Ovary (tissue), 9 donors: Measurements from ENCODE around the gene CAPZB. TPM values are rescaled to one million over a fixed set of nuclear protein-coding genes. Genes with fewer than 3 reads are reported as not detected.

Source experiments
- DNase-seq, 5 donors: peaks; one replicate each; pipeline ENCODE4 v3.0.0-alpha.2; 2019 to 2020
- H3K27ac ChIP-seq, 2 donors: fragments of 200-600 bp; one replicate each; pipeline versions ENCODE4 v1.5.1 to v1.8.0; 2019 to 2022
- H3K27me3 ChIP-seq: fragments of 200-600 bp; one replicate; pipeline ENCODE4 v1.8.0; 2022
- H3K36me3 ChIP-seq: fragments of 200-600 bp; sonication (generic); one replicate; pipeline ENCODE4 v1.5.1; 2019
- H3K4me1 ChIP-seq: one replicate; pipeline ENCODE4 v1.8.1; 2013; ENCODE audit warnings: mild to moderate bottlenecking, moderate library complexity; ENCODE audit not compliant: insufficient read depth
- H3K4me3 ChIP-seq: fragments of 200-600 bp; sonication (generic); one replicate; pipeline ENCODE4 v1.5.1; 2017
- H3K9me3 ChIP-seq, 2 donors: fragments of 200-600 bp in 1 of 2; sonication (generic) in 1 of 2; one replicate each; pipeline versions ENCODE4 v1.5.1 to v1.8.1; 2013 to 2019; ENCODE audit warnings: mild to moderate bottlenecking in 1 of 2, moderate library complexity in 1 of 2
- CTCF ChIP-seq, 3 donors: fragments of 450-650 bp in 2 of 3; fragments of 200-600 bp in 1 of 3; IDR thresholded peaks; one replicate each; pipeline versions ENCODE4 v1.5.1 to v1.8.0; 2016 to 2022; ENCODE audit warnings: antibody characterized with exemption in 3 of 3, mild to moderate bottlenecking in 1 of 3
- EP300 ChIP-seq: sonication (generic); formaldehyde crosslinking; IDR thresholded peaks from one replicate; pipeline ENCODE4 v1.6.1; 2017; ENCODE audit warnings: antibody characterized with exemption
- POLR2A ChIP-seq: fragments of 450-650 bp; IDR thresholded peaks from one replicate; pipeline ENCODE4 v1.6.1; 2017; ENCODE audit warnings: antibody characterized with exemption, mild to moderate bottlenecking, moderate library complexity
- WGBS, 3 donors: extraction: QIAGEN DNeasy Blood & Tissue Kit in 1 of 3; methylation state at CpG; one replicate each; pipeline versions ENCODE4 v1.1.5 to v1.1.7; 2013 to 2017; 5-methylcytosine and 5-hydroxymethylcytosine counted together
- intact Hi-C, 4 donors: fragments of 100-400 bp; cut with DNase I; formaldehyde crosslinking; loops; one replicate each; pipeline versions ENCODE4 v1.11.0 to v1.15.1; 2022 to 2023
- polyA plus RNA-seq, 2 donors: library from polyadenylated mRNA; stranded (reverse); fragments of 200-250 nt in 1 of 2; fragments of 350-450 nt in 1 of 2; fragmentation: Illumina TruSeq in 1 of 2; extraction: RNeasy Lipid Tissue Mini Kit (QIAGEN cat#74804) in 1 of 2; gene quantifications; one replicate each; pipeline ENCODE4 v1.2.3, GENCODE V29; 2013 to 2014
- total RNA-seq, 7 donors: library from RNA; depleted of rRNA in 2 of 7; stranded (reverse); fragments of >200 nt in 2 of 7; fragmentation: NEBNext Ultra II Directional in 3 of 7; extraction: Animal tissue kit (Norgen Biotek cat#: 25700) in 3 of 7; gene quantifications; one replicate each; pipeline versions ENCODE4 v1.1.0 to v1.2.4, GENCODE V29; 2016 to 2023
- donor health status: DM: no; HTN: no; CAD: no; lungs with moderate emphysema.
- donor health status: DM: no; HTN: no; CAD: no.
- donor health status: Bipolar disorder and iron deficiency.
- donor health status: DM: yes; HTN: yes; CAD: no.
- donor health status: DM: no; HTN: no; CAD: no.
- donor health status: DM: yes; HTN: yes; CAD: no.

CAPZB gene
- total and polyA plus RNA-seq, 9 donors, result 85.0 to 391 (median 258) TPM

- no peaks in the 10 kb centered on the region for H3K36me3 ChIP-seq
- H3K27ac ChIP-seq, result no peak overlapping the region
- intact Hi-C loops, result no loop called here
- H3K4me3 ChIP-seq, result no peak overlapping the region
- H3K27me3 ChIP-seq, result no peaks in the 10 kb centered on the region
- no peak for TF ChIP-seq POLR2A
- no peak for TF ChIP-seq CTCF (IDR thresholded peaks at IDR 0.05)
- TF ChIP-seq EP300, result no peak
- WGBS, 3 donors, result 87 to 90% (median 88%) methylated on average over 8 of the region's 8 CpGs
- no peaks in the 10 kb centered on the region for H3K9me3 ChIP-seq
- DNase-seq, result no peak
- H3K4me1 ChIP-seq, result peaks cover 19% of the 10 kb centered on the region
These were observed 126.6 kb downstream of the CAPZB start for GRCh38 chr1:19358710-19359109.

GRCh38 chr1:19357299-19357986, 127.9 kb downstream of the CAPZB start:
- DNase-seq, result no peak
- H3K9me3 ChIP-seq, result no peaks in the 10 kb centered on the region
- no peaks in the 10 kb centered on the region for H3K36me3 ChIP-seq
- intact Hi-C loops, result no loop called here
- TF ChIP-seq EP300 (no peak), POLR2A (no peak), CTCF (IDR thresholded peaks at IDR 0.05) (no peak)
- no peak overlapping the region for H3K27ac ChIP-seq
- H3K4me1 ChIP-seq, result peaks cover 18% of the 10 kb centered on the region
- H3K4me3 ChIP-seq, result no peak overlapping the region
- 87 to 91% (median 88%) methylated on average over 13 of the region's 13 CpGs for WGBS, 3 donors
- no peaks in the 10 kb centered on the region for H3K27me3 ChIP-seq

GRCh38 chr1:19356266-19356665, 129.1 kb downstream of the CAPZB start:
- H3K4me1 ChIP-seq, result peaks cover 20% of the 10 kb centered on the region
- TF ChIP-seq EP300, result no peak
- no peak for TF ChIP-seq POLR2A
- no peak for TF ChIP-seq CTCF (IDR thresholded peaks at IDR 0.05)
- H3K27me3 ChIP-seq, result no peaks in the 10 kb centered on the region
- intact Hi-C loops, result no loop called here
- no peak for DNase-seq
- no peaks in the 10 kb centered on the region for H3K9me3 ChIP-seq
- 86 to 94% (median 92%) methylated on average over 5 of the region's 5 CpGs for WGBS, 3 donors
- H3K4me3 ChIP-seq, result no peak overlapping the region
- no peak overlapping the region for H3K27ac ChIP-seq
- no peaks in the 10 kb centered on the region for H3K36me3 ChIP-seq

- intact Hi-C loops, result no loop called here
- no peak for TF ChIP-seq EP300
- TF ChIP-seq POLR2A, result no peak
- DNase-seq, result no peak
- H3K9me3 ChIP-seq, result no peaks in the 10 kb centered on the region
- H3K4me1 ChIP-seq, result peaks cover 10% of the 10 kb centered on the region
- WGBS, 3 donors, result 8 to 12% (median 9%) methylated on average over 6 of the region's 6 CpGs
- H3K4me3 ChIP-seq, result no peak overlapping the region
- no peak overlapping the region for H3K27ac ChIP-seq
- H3K36me3 ChIP-seq, result no peaks in the 10 kb centered on the region
- H3K27me3 ChIP-seq, result no peaks in the 10 kb centered on the region
These were observed 130.8 kb downstream of the CAPZB start for GRCh38 chr1:19354531-19354981.

GRCh38 chr1:19353596-19353995, 131.7 kb downstream of the CAPZB start:
- Histone ChIP-seq H3K4me1 (peaks cover 11% of the 10 kb centered on the region), H3K4me3 (no peak overlapping the region), H3K27me3 (no peaks in the 10 kb centered on the region), H3K27ac (no peak overlapping the region), H3K36me3 (no peaks in the 10 kb centered on the region), H3K9me3 (no peaks in the 10 kb centered on the region)
- TF ChIP-seq POLR2A, result no peak
- no peak for TF ChIP-seq CTCF (IDR thresholded peaks at IDR 0.05)
- no peak for TF ChIP-seq EP300
- WGBS, 3 donors, result 65 to 83% (median 79%) methylated on average over 8 of the region's 8 CpGs
- intact Hi-C loops, result no loop called here
- no peak for DNase-seq
